Caco-2 (cell line): ENCODE measurements around the gene IL1RAP. TPM values are rescaled to one million over a fixed set of nuclear protein-coding genes. Genes with fewer than 3 reads are reported as not detected.

Experiments used
- BruUV-seq: library from RNA; stranded (reverse); fragments of 400-500 nt; replicated peaks from 2 replicates; lab custom pipeline; 2021; lab: Mats Ljungman, UMichigan
- CTCF ChIA-PET: fragments of 300-600 bp; sonication (Branson Sonifier 250); formaldehyde crosslinking; loops from one replicate; lab custom pipeline; 2022; ENCODE audit warnings: antibody characterized with exemption; lab: Charles Lee
- POLR2A ChIA-PET: fragments of 300-600 bp; sonication (Branson Sonifier 250); formaldehyde crosslinking; loops from one replicate; lab custom pipeline; 2022; ENCODE audit warnings: antibody characterized with exemption; lab: Charles Lee
- DNase-seq, 2 experiments: peaks; one replicate each; pipeline versions ENCODE4 v3.0.0 to v3.0.0-alpha.2; 2020 to 2022
- H3K27me3 ChIP-seq: replicated peaks from 2 replicates; pipeline ENCODE4 v1.6.0; 2011; ENCODE audit warnings: low read length; ENCODE audit not compliant: control insufficient read depth, insufficient read depth
- H3K36me3 ChIP-seq: 2 replicates; pipeline ENCODE4 v1.5.1; 2011; ENCODE audit warnings: low read length; ENCODE audit not compliant: control insufficient read depth, insufficient read depth
- H3K4me1 ChIP-seq: fragments of 250-450 bp; sonication (Bioruptor Pico); 2 replicates; pipeline ENCODE4 v1.5.1; 2020; ENCODE audit warnings: mild to moderate bottlenecking
- H3K4me3 ChIP-seq: 2 replicates; pipeline ENCODE4 v1.5.1; 2011; ENCODE audit warnings: low read depth, mild to moderate bottlenecking, control low read depth, low read length
- H3K9me3 ChIP-seq: fragments of 250-450 bp; sonication (Bioruptor Pico); 2 replicates; pipeline ENCODE4 v1.5.1; 2020; ENCODE audit warnings: mild to moderate bottlenecking, moderate library complexity
- H3K27ac Mint-ChIP-seq: one replicate; pipeline ENCODE4 v1.8.0; 2022; ENCODE audit warnings: mixed read lengths; ENCODE audit not compliant: unreplicated experiment
- H3K27me3 Mint-ChIP-seq: one replicate; pipeline ENCODE4 v1.8.0; 2022; ENCODE audit warnings: mixed read lengths; ENCODE audit not compliant: insufficient read depth, unreplicated experiment
- H3K36me3 Mint-ChIP-seq: one replicate; pipeline ENCODE4 v1.8.0; 2022; ENCODE audit warnings: mild to moderate bottlenecking, mixed read lengths; ENCODE audit not compliant: insufficient read depth, unreplicated experiment
- H3K4me1 Mint-ChIP-seq: one replicate; pipeline ENCODE4 v1.8.0; 2022; ENCODE audit warnings: low read depth, mixed read lengths; ENCODE audit not compliant: unreplicated experiment
- H3K4me3 Mint-ChIP-seq: one replicate; pipeline ENCODE4 v1.8.0; 2022; ENCODE audit warnings: mild to moderate bottlenecking, moderate library complexity, mixed read lengths; ENCODE audit not compliant: unreplicated experiment
- H3K9me3 Mint-ChIP-seq: one replicate; pipeline ENCODE4 v1.8.0; 2022; ENCODE audit warnings: mixed read lengths; ENCODE audit not compliant: unreplicated experiment
- intact Hi-C: fragments of 100-400 bp; cut with micrococcal nuclease; formaldehyde crosslinking; loops from one replicate; pipeline ENCODE4 v1.10.0; 2022; ENCODE audit not compliant: unreplicated experiment
- total RNA-seq: library from RNA; stranded (reverse); gene quantifications from 2 replicates; pipeline ENCODE4 v1.2.3, GENCODE V29; 2022
- TF ChIP-seq, protein P1 (sequence below), 2 experiments: fragments of 200-600 bp in 1 of 2; IDR thresholded peaks; 1 replicate in 1 of 2; 2 replicates in 1 of 2; pipeline versions ENCODE4 v1.5.1 to v1.8.0; 2011 to 2022; ENCODE audit warnings: antibody characterized with exemption in 1 of 2, control low read depth in 1 of 2, inconsistent platforms in 1 of 2, low read depth in 1 of 2, low read length in 1 of 2, mild to moderate bottlenecking in 1 of 2, moderate library complexity in 1 of 2; ENCODE audit not compliant: insufficient read depth in 1 of 2, severe bottlenecking in 1 of 2, unreplicated experiment in 1 of 2

IL1RAP gene
- total RNA-seq, 1 experiment from 2014 or later, result 5.1 TPM

DNA sequence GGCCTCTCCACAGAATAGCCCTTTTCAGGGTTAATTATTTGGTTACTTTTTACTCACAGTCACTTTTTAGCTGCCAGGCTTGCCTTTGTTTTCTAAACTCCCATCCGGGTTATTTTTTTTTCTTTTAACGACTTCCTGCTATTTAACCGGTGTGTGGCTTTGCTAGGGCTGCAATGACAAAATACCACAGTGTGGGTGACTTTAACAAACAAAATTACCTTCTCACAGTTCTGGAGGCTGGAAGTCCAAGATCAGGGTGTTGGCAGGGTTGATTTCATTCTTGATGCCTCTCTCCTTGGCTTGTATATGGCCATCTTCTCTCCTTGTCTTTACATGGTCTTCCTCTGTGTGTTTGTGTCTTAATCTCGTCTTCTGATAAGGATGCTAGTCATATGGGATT lies 91.5 kb downstream of the IL1RAP start:
- Histone ChIP-seq H3K9me3 (no peaks in the 10 kb centered on the region), H3K4me1 (no peaks in the 10 kb centered on the region), H3K36me3 (no peaks in the 10 kb centered on the region), H3K4me3 (no peak overlapping the region), H3K27me3 (no peaks in the 10 kb centered on the region)
- CTCF ChIA-PET, result no interaction called here
- Mint-ChIP-seq H3K27ac (no peak overlapping the region), H3K9me3 (no peaks in the 10 kb centered on the region), H3K4me1 (no peaks in the 10 kb centered on the region), H3K4me3 (no peak overlapping the region), H3K27me3 (peaks cover 2% of the 10 kb centered on the region), H3K36me3 (no peaks in the 10 kb centered on the region)
- TF ChIP-seq, protein P1, sequence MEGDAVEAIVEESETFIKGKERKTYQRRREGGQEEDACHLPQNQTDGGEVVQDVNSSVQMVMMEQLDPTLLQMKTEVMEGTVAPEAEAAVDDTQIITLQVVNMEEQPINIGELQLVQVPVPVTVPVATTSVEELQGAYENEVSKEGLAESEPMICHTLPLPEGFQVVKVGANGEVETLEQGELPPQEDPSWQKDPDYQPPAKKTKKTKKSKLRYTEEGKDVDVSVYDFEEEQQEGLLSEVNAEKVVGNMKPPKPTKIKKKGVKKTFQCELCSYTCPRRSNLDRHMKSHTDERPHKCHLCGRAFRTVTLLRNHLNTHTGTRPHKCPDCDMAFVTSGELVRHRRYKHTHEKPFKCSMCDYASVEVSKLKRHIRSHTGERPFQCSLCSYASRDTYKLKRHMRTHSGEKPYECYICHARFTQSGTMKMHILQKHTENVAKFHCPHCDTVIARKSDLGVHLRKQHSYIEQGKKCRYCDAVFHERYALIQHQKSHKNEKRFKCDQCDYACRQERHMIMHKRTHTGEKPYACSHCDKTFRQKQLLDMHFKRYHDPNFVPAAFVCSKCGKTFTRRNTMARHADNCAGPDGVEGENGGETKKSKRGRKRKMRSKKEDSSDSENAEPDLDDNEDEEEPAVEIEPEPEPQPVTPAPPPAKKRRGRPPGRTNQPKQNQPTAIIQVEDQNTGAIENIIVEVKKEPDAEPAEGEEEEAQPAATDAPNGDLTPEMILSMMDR (IDR thresholded peaks at IDR 0.05; ENCODE audit: insufficient read depth in 1 of 2, low read depth in 1 of 2, low read length in 1 of 2, severe bottlenecking in 1 of 2, unreplicated experiment in 1 of 2), result no peak
- POLR2A ChIA-PET, result no interaction called here
- no peak for DNase-seq
- intact Hi-C loops, result no loop called here
- no TSS peak for BruUV-seq

DNA sequence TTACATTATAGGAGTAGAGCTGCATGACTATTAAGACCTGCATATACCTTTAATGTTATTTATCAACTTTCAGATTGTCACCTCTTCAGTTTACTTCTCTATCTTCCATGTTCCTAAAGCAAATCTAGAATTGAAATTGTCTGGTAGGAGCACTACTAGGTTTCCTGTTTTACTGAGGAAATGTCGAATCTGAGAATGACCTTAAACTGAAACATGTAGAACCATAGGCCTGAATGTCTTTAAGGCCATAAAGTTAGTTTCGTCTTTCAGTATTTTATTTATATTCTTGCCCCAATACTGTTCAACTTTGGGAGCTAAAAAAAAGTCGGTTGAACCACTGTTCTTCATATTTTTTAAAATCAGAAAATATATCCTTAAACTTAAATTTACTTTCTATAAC lies 92.7 kb downstream of the IL1RAP start:
- DNase-seq, result no peak
- TF ChIP-seq, protein P1 (IDR thresholded peaks at IDR 0.05; ENCODE audit: insufficient read depth in 1 of 2, low read depth in 1 of 2, low read length in 1 of 2, severe bottlenecking in 1 of 2, unreplicated experiment in 1 of 2), result no peak
- Mint-ChIP-seq H3K9me3 (no peaks in the 10 kb centered on the region), H3K4me1 (no peaks in the 10 kb centered on the region), H3K36me3 (no peaks in the 10 kb centered on the region), H3K27me3 (peaks cover 2% of the 10 kb centered on the region), H3K4me3 (no peak overlapping the region), H3K27ac (no peak overlapping the region)
- no peaks in the 10 kb centered on the region for H3K27me3 ChIP-seq
- POLR2A ChIA-PET, result no interaction called here
- H3K4me1 ChIP-seq, result no peaks in the 10 kb centered on the region
- no peaks in the 10 kb centered on the region for H3K36me3 ChIP-seq
- H3K4me3 ChIP-seq, result no peak overlapping the region
- H3K9me3 ChIP-seq, result no peaks in the 10 kb centered on the region
- no TSS peak for BruUV-seq
- intact Hi-C loops, result no loop called here
- CTCF ChIA-PET, result no interaction called here

DNA sequence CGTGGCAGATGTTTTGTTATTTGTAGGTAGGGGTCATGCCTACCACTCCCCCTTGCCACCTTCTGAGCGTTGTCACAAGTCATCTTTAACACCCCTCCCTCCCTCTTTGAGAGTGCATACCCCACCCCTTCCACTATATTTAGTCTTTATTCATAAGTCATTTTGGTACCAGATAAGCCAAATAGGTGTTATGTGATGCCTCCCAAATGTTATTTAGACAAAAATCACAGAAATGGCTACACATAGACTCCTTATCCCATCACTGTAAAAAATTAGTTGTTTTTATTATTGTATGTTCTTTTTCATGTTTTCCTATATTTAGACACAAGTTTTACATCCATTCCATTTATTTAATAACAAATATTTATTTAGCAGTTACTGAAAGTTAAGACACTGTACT lies 93.1 kb downstream of the IL1RAP start:
- intact Hi-C loops, result no loop called here
- Mint-ChIP-seq H3K27ac (no peak overlapping the region), H3K36me3 (no peaks in the 10 kb centered on the region), H3K4me3 (no peak overlapping the region), H3K9me3 (no peaks in the 10 kb centered on the region), H3K27me3 (peaks cover 2% of the 10 kb centered on the region), H3K4me1 (no peaks in the 10 kb centered on the region)
- Histone ChIP-seq H3K36me3 (no peaks in the 10 kb centered on the region), H3K4me3 (no peak overlapping the region), H3K4me1 (no peaks in the 10 kb centered on the region), H3K27me3 (no peaks in the 10 kb centered on the region), H3K9me3 (no peaks in the 10 kb centered on the region)
- no TSS peak for BruUV-seq
- POLR2A ChIA-PET, result no interaction called here
- TF ChIP-seq, protein P1 (IDR thresholded peaks at IDR 0.05; ENCODE audit: insufficient read depth in 1 of 2, low read depth in 1 of 2, low read length in 1 of 2, severe bottlenecking in 1 of 2, unreplicated experiment in 1 of 2), result no peak
- no peak for DNase-seq
- CTCF ChIA-PET, result no interaction called here
